ENCODE measurements around the gene MAST2.

MAST2 gene

GRCh38 chr1:45883658-45884057 lies 80.2 kb downstream of the MAST2 start:
- in situ Hi-C loops (cut with MboI; ENCODE audit: low pct_unique_long_range_greater_than_20kb, low sequenced_read_pairs): no loop called here
- no peak for DNase-seq

GRCh38 chr1:45884700-45885099 lies 81.3 kb downstream of the MAST2 start:
- in situ Hi-C loops (cut with MboI; ENCODE audit: low pct_unique_long_range_greater_than_20kb, low sequenced_read_pairs): no loop called here
- no peak for DNase-seq

GRCh38 chr1:45886229-45886628 lies 82.8 kb downstream of the MAST2 start:
- DNase-seq: no peak
- in situ Hi-C loops (cut with MboI; ENCODE audit: low pct_unique_long_range_greater_than_20kb, low sequenced_read_pairs): no loop called here

- in situ Hi-C loops (cut with MboI; ENCODE audit: low pct_unique_long_range_greater_than_20kb, low sequenced_read_pairs): no loop called here
- DNase-seq: no peak
These were observed 83.9 kb downstream of the MAST2 start for GRCh38 chr1:45887156-45887842.

GRCh38 chr1:45890078-45890477 lies 86.7 kb downstream of the MAST2 start:
- in situ Hi-C loops (cut with MboI; ENCODE audit: low pct_unique_long_range_greater_than_20kb, low sequenced_read_pairs): no loop called here
- DNase-seq: no peak

GRCh38 chr1:45891087-45891486 lies 87.7 kb downstream of the MAST2 start:
- in situ Hi-C loops (cut with MboI; ENCODE audit: low pct_unique_long_range_greater_than_20kb, low sequenced_read_pairs): no loop called here
- DNase-seq: no peak

GRCh38 chr1:45892068-45892785 lies 88.8 kb downstream of the MAST2 start:
- no peak for DNase-seq
- in situ Hi-C loops (cut with MboI; ENCODE audit: low pct_unique_long_range_greater_than_20kb, low sequenced_read_pairs): no loop called here

GRCh38 chr1:45894331-45894730 lies 90.9 kb downstream of the MAST2 start:
- in situ Hi-C loops (cut with MboI; ENCODE audit: low pct_unique_long_range_greater_than_20kb, low sequenced_read_pairs): no loop called here

GRCh38 chr1:45894921-45895320 lies 91.5 kb downstream of the MAST2 start:
- DNase-seq: no peak
- in situ Hi-C loops (cut with MboI; ENCODE audit: low pct_unique_long_range_greater_than_20kb, low sequenced_read_pairs): no loop called here

More at GRCh38 chr1:45894331-45894730, 90.9 kb downstream of the MAST2 start:
- no peak for DNase-seq

- no peak for DNase-seq
- in situ Hi-C loops (cut with MboI; ENCODE audit: low pct_unique_long_range_greater_than_20kb, low sequenced_read_pairs): no loop called here
These were observed 92.0 kb downstream of the MAST2 start for GRCh38 chr1:45895406-45895805.

GRCh38 chr1:45906883-45907282 lies 103.5 kb downstream of the MAST2 start:
- in situ Hi-C loops (cut with MboI; ENCODE audit: low pct_unique_long_range_greater_than_20kb, low sequenced_read_pairs): no loop called here
- no peak for DNase-seq

GRCh38 chr1:45908611-45909140 lies 105.3 kb downstream of the MAST2 start:
- DNase-seq: no peak
- in situ Hi-C loops (cut with MboI; ENCODE audit: low pct_unique_long_range_greater_than_20kb, low sequenced_read_pairs): no loop called here

- in situ Hi-C loops (cut with MboI; ENCODE audit: low pct_unique_long_range_greater_than_20kb, low sequenced_read_pairs): no loop called here
- no peak for DNase-seq
These were observed 108.2 kb downstream of the MAST2 start for GRCh38 chr1:45911634-45912033.

GRCh38 chr1:45913183-45913683 lies 109.8 kb downstream of the MAST2 start:
- no peak for DNase-seq
- in situ Hi-C loops (cut with MboI; ENCODE audit: low pct_unique_long_range_greater_than_20kb, low sequenced_read_pairs): no loop called here

GRCh38 chr1:45913731-45914501 lies 110.5 kb downstream of the MAST2 start:
- in situ Hi-C loops (cut with MboI; ENCODE audit: low pct_unique_long_range_greater_than_20kb, low sequenced_read_pairs): no loop called here
- DNase-seq: no peak

GRCh38 chr1:45914836-45915235 lies 111.4 kb downstream of the MAST2 start:
- DNase-seq: no peak
- in situ Hi-C loops (cut with MboI; ENCODE audit: low pct_unique_long_range_greater_than_20kb, low sequenced_read_pairs): no loop called here

GRCh38 chr1:45922374-45922773 lies 119.0 kb downstream of the MAST2 start:
- in situ Hi-C loops (cut with MboI; ENCODE audit: low pct_unique_long_range_greater_than_20kb, low sequenced_read_pairs): no loop called here
- no peak for DNase-seq

- no peak for DNase-seq
- in situ Hi-C loops (cut with MboI; ENCODE audit: low pct_unique_long_range_greater_than_20kb, low sequenced_read_pairs): no loop called here
These were observed 119.4 kb downstream of the MAST2 start for GRCh38 chr1:45922813-45923212.

- in situ Hi-C loops (cut with MboI; ENCODE audit: low pct_unique_long_range_greater_than_20kb, low sequenced_read_pairs): no loop called here
- DNase-seq: no peak
These were observed 119.9 kb downstream of the MAST2 start for GRCh38 chr1:45923343-45923742.

- in situ Hi-C loops (cut with MboI; ENCODE audit: low pct_unique_long_range_greater_than_20kb, low sequenced_read_pairs): no loop called here
- no peak for DNase-seq
These were observed 121.3 kb downstream of the MAST2 start for GRCh38 chr1:45924736-45925135.
